ENCODE measurements around the gene MRPL4. TPM values are rescaled to one million over a fixed set of nuclear protein-coding genes. Genes with fewer than 3 reads are reported as not detected.
"Not testable (repeated sequence)": the region's sequence is repeated elsewhere in the genome, so short reads cannot be mapped to it uniquely, and the experiment has no call there.

MRPL4 gene
- total RNA-seq, 4 donors from 2014 or later, result 77.2 to 90.8 (median 83.5) TPM

DNA sequence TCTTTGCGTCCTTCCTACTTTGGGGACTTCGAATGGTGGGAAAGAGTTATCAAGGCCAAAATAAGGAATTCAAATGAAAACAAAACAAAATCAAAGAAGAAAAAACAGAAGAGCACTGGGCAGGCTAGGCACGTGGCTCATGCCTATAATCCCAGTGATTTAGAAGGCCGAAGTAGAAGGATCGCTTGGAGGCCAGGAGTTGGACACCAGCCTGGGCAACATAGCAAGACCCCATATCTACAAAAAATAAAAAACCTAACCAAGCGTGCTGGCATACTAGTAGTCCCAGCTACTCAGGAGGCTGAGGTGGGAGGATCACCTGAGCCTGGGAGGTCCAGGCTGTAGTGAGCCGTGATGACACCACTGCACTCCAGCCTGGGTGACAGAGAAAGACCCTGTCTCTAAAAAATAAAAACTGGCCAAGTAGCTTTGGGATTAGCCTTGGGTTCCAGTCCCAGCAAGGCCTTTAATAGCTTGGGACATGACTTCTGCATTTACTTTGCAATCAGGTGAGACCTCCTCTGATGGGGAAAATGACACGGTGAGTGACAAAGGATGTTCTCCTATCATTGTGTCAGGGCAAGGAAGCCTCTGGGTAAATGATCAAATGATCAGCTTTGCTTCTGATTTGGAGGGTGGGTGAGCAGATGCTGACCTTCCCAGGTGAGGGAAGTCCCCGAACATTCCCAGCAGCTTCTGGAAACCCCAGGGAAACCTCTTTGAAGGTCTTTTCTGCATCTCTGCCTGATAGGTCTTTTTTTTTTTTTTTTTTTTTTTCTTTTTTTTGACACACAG lies 26.0 kb downstream of the MRPL4 start:
- 92% methylated on average over 9 of the region's 9 CpGs for WGBS, 2 donors
- no peak for TF ChIP-seq POLR2A (IDR thresholded peaks at IDR 0.05)
- TF ChIP-seq, protein P1, sequence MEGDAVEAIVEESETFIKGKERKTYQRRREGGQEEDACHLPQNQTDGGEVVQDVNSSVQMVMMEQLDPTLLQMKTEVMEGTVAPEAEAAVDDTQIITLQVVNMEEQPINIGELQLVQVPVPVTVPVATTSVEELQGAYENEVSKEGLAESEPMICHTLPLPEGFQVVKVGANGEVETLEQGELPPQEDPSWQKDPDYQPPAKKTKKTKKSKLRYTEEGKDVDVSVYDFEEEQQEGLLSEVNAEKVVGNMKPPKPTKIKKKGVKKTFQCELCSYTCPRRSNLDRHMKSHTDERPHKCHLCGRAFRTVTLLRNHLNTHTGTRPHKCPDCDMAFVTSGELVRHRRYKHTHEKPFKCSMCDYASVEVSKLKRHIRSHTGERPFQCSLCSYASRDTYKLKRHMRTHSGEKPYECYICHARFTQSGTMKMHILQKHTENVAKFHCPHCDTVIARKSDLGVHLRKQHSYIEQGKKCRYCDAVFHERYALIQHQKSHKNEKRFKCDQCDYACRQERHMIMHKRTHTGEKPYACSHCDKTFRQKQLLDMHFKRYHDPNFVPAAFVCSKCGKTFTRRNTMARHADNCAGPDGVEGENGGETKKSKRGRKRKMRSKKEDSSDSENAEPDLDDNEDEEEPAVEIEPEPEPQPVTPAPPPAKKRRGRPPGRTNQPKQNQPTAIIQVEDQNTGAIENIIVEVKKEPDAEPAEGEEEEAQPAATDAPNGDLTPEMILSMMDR (IDR thresholded peaks at IDR 0.05), result no peak
- no peak overlapping the region for H3K4me3 ChIP-seq (ENCODE audit: low read depth, poor library complexity, severe bottlenecking)
- no peak for DNase-seq (ENCODE audit: low spot score in 2 of 2)
- intact Hi-C loops (cut with DNase I; ENCODE audit: low total_unique reads), result no loop called here

DNA sequence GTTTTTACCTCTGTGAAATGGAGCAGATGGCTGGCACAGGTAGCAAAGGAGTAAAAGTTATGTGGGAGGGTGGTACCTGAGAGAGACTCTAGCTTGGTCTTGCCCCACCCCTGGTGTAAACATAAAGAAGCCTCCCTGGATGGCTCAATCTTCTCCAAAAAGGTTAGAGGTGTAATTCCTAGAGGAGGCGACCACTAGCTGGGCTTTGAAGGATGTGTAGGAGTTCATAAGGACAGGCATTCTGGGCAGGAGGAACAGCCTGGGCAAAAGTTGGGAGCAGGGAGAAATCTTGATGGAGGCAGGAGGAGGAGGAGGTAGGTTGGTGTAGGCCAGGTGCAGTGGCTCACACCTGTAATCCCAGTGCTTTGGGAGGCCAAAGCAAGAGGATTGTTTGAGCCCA lies 26.9 kb downstream of the MRPL4 start:
- H3K4me3 ChIP-seq (ENCODE audit: low read depth, poor library complexity, severe bottlenecking), result no peak overlapping the region
- TF ChIP-seq, protein P1 (IDR thresholded peaks at IDR 0.05), result no peak
- TF ChIP-seq POLR2A (IDR thresholded peaks at IDR 0.05), result no peak
- WGBS, 2 donors, result 88 to 95% methylated on average over 1 of the region's 1 CpG
- intact Hi-C loops (cut with DNase I; ENCODE audit: low total_unique reads), result no loop called here
- no peak for DNase-seq (ENCODE audit: low spot score in 2 of 2)

DNA sequence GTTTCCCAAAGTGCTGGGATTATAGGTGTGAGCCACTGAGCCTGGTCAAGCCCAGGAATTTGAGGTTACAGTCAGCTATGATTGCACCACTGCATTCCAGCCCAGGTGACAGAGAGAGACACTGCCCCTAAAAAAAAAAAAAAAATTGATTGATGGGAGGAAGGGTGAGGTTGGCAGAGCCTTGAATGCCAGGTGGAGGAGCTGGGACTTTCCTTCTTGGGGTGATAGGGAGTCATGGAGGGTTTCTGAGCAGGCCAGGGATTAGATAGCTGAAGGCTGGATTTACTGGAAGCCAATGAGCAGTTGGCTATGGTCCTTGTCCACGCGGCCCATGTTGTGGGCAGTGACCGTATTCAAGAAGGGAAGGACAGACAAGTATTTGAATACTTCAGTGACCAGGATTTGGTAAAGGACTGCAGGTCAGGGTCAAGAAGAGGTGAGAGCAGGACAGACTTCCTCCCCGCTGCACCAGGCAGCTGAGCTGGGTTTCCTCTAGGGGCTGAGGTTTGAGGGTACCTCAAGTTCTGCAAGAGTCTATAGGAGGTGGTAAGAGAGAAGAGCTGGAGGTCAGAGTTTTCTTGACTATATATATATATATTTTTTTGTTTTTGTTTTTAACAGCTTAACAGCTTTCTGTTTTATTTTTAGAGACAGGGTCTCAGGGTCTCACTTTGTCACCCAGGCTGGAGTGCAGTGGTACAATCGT lies 27.9 kb downstream of the MRPL4 start:
- 90 to 91% methylated on average over 5 of the region's 5 CpGs for WGBS, 2 donors
- intact Hi-C loops (cut with DNase I; ENCODE audit: low total_unique reads), result no loop called here
- DNase-seq (ENCODE audit: low spot score in 2 of 2), result no peak
- H3K4me3 ChIP-seq (ENCODE audit: low read depth, poor library complexity, severe bottlenecking), result no peak overlapping the region
- no peak for TF ChIP-seq POLR2A (IDR thresholded peaks at IDR 0.05)
- TF ChIP-seq, protein P1 (IDR thresholded peaks at IDR 0.05), result no peak

GRCh38 chr19:10282043-10282442 lies 30.0 kb downstream of the MRPL4 start:
- 98 to 99% methylated on average over 5 of the region's 5 CpGs for WGBS, 2 donors
- intact Hi-C loops (cut with DNase I; ENCODE audit: low total_unique reads); H3K4me3 ChIP-seq (ENCODE audit: low read depth, poor library complexity, severe bottlenecking); DNase-seq (ENCODE audit: low spot score in 2 of 2): not testable (repeated sequence)

GRCh38 chr19:10283301-10284064 lies 31.5 kb downstream of the MRPL4 start:
- no peak for DNase-seq (ENCODE audit: low spot score in 2 of 2)
- TF ChIP-seq, protein P1 (IDR thresholded peaks at IDR 0.05), result no peak
- no peak for TF ChIP-seq POLR2A (IDR thresholded peaks at IDR 0.05)
- intact Hi-C loops (cut with DNase I; ENCODE audit: low total_unique reads), result no loop called here
- WGBS, 2 donors, result 68 to 75% methylated on average over 17 to 23 of the region's 23 CpGs
- no peak overlapping the region for H3K4me3 ChIP-seq (ENCODE audit: low read depth, poor library complexity, severe bottlenecking)
